Lung (tissue), 12 donors: ENCODE measurements around the gene BLOC1S6. TPM values are rescaled to one million over a fixed set of nuclear protein-coding genes. Genes with fewer than 3 reads are reported as not detected.
A peak's percentile ranks its signal among the peaks of the same experiment; 100 is the strongest.

Source experiments
- ATAC-seq: fragments of 200-7000 bp; cut with Tn5 transposase; one replicate; pipeline ENCODE4 v1.9.1; 2020; ENCODE audit warnings: moderate number of reproducible peaks; ENCODE audit not compliant: insufficient read depth, low FRiP score
- DNase-seq, 3 donors: peaks; one replicate each; pipeline ENCODE4 v3.0.0-alpha.2; 2013 to 2017
- H3K27ac ChIP-seq, 2 donors: one replicate each; pipeline ENCODE4 v1.5.1; 2013; ENCODE audit warnings: mild to moderate bottlenecking in 2 of 2, moderate library complexity in 2 of 2, control low read depth in 1 of 2, inconsistent platforms in 1 of 2, low read depth in 1 of 2, low read length in 1 of 2
- H3K27me3 ChIP-seq, 3 donors: one replicate each; pipeline ENCODE4 v1.5.1; 2013; ENCODE audit warnings: low read length in 2 of 3; ENCODE audit not compliant: control insufficient read depth in 3 of 3, insufficient read depth in 3 of 3
- H3K36me3 ChIP-seq, 4 donors: one replicate each; pipeline ENCODE4 v1.5.1; 2013; ENCODE audit warnings: low read length in 4 of 4, mild to moderate bottlenecking in 1 of 4, moderate library complexity in 1 of 4; ENCODE audit not compliant: control insufficient read depth in 4 of 4, insufficient read depth in 4 of 4
- H3K4me1 ChIP-seq, 5 donors: one replicate each; pipeline ENCODE4 v1.5.1; 2013; ENCODE audit warnings: low read length in 5 of 5, mild to moderate bottlenecking in 2 of 5, moderate library complexity in 1 of 5; ENCODE audit not compliant: control insufficient read depth in 5 of 5, insufficient read depth in 5 of 5
- H3K4me3 ChIP-seq: one replicate; pipeline ENCODE4 v1.5.1; 2013; ENCODE audit warnings: mild to moderate bottlenecking, control low read depth, moderate library complexity
- H3K9ac ChIP-seq, 2 donors: one replicate each; pipeline ENCODE4 v1.5.1; 2013; ENCODE audit warnings: low read length in 2 of 2, control low read depth in 1 of 2; ENCODE audit not compliant: insufficient read depth in 1 of 2
- H3K9me3 ChIP-seq, 4 donors: one replicate each; pipeline ENCODE4 v1.5.1; 2013; ENCODE audit warnings: low read length in 3 of 4, mild to moderate bottlenecking in 1 of 4, moderate library complexity in 1 of 4; ENCODE audit not compliant: control insufficient read depth in 4 of 4, insufficient read depth in 3 of 4
- WGBS, 2 donors: extraction: QIAGEN DNeasy Blood & Tissue Kit; methylation state at CpG; one replicate each; pipeline ENCODE4 v1.1.7; 2013; 5-methylcytosine and 5-hydroxymethylcytosine counted together
- polyA plus RNA-seq, 2 donors: library from polyadenylated mRNA; stranded (reverse); fragments of 200-250 nt; gene quantifications; one replicate each; pipeline ENCODE4 v1.2.1, GENCODE V29; 2013
- total RNA-seq, 2 donors: library from RNA; depleted of rRNA in 1 of 2; stranded (reverse); fragments of >200 nt in 1 of 2; gene quantifications; one replicate each; pipeline ENCODE4 v1.2.1, GENCODE V29; 2014 to 2021
- TF ChIP-seq, protein P1 (sequence below): IDR thresholded peaks from 2 replicates; pipeline ENCODE4 v1.5.1; 2012; ENCODE audit warnings: mild to moderate bottlenecking; ENCODE audit errors: control extremely low read depth, extremely low read depth
- donor health status: control.
- donor health status: control.
- donor health status: Bipolar disorder and iron deficiency.
- donor health status: healthy.
- donor health status: DM: yes; HTN: yes; CAD: no.

The BLOC1S6 gene
- total and polyA plus RNA-seq, 4 donors = 15.2 to 56.5 (median 30.3) TPM

DNA sequence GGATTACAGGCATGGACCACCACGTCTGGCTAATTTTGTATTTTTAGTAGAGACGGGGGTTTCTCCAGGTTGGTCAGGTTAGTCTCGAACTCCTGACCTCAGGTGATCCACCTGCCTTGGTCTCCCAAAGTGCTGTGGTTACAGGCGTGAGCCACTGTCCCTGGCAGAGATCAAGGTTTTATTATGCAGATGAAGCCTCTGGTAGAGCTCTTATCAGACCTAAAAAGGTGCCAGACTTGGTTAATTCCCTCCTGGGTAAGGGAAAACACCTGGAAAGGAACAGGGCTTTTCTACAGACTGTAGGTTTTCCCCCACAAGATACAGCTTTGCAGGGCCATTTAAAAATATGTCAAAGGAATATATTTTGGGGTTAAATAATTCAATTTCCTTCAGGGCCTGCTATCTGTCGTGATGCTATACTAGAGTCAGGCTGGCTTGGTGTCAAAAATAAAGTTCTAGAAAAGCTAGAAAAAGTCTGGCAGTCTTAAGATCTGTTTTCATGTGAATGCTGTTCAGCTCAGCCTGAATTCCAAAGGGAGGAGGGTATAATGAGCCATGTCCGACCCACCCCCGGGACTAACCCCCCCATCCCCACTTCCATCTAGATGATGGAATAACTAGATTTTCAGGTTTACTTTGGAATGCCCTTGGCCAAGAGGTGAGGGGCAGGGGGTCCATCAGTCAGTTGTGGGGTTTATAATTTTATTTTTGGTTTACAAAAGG lies 1.9 kb upstream of the BLOC1S6 start:
- H3K27ac ChIP-seq = no peak overlapping the region
- peaks cover 2 to 30% (median 19%) of the 10 kb centered on the region in 5 donors for H3K4me1 ChIP-seq
- TF ChIP-seq, protein P1, sequence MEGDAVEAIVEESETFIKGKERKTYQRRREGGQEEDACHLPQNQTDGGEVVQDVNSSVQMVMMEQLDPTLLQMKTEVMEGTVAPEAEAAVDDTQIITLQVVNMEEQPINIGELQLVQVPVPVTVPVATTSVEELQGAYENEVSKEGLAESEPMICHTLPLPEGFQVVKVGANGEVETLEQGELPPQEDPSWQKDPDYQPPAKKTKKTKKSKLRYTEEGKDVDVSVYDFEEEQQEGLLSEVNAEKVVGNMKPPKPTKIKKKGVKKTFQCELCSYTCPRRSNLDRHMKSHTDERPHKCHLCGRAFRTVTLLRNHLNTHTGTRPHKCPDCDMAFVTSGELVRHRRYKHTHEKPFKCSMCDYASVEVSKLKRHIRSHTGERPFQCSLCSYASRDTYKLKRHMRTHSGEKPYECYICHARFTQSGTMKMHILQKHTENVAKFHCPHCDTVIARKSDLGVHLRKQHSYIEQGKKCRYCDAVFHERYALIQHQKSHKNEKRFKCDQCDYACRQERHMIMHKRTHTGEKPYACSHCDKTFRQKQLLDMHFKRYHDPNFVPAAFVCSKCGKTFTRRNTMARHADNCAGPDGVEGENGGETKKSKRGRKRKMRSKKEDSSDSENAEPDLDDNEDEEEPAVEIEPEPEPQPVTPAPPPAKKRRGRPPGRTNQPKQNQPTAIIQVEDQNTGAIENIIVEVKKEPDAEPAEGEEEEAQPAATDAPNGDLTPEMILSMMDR = no peak
- H3K4me3 ChIP-seq = no peak overlapping the region
- DNase-seq (peak in 2 of 3 donors; percentile 17 to 45), ATAC-seq (no peak)
- no peaks in the 10 kb centered on the region for H3K9me3 ChIP-seq
- H3K27me3 ChIP-seq = no peaks in the 10 kb centered on the region
- peaks cover 0 to 8% (median 0%) of the 10 kb centered on the region in 4 donors for H3K36me3 ChIP-seq
- WGBS, 2 donors = 77 to 87% methylated on average over 7 of the region's 7 CpGs
- no peak overlapping the region for H3K9ac ChIP-seq

DNA sequence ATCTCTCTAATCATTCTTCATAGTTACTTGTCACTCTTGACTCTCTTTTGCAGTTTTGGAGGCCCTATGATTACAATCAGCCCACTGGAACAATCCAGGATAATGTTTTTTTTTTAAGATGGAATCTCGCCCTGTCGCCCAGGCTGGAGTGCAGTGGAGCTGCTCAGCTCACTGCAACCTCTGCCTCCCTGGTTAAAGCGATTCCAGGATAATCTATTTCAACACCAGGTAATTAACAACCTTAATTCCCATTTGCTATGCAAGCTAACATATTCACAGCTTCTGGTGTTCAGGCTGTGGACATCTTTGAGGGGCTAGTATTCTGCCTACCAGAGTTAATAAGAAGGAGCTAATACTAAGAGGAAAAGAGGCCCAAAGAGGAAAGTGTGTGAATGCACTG lies 1.1 kb upstream of the BLOC1S6 start:
- no peaks in the 10 kb centered on the region for H3K9me3 ChIP-seq
- H3K4me1 ChIP-seq = peaks cover 2 to 30% (median 19%) of the 10 kb centered on the region in 5 donors
- DNase-seq = no peak
- H3K36me3 ChIP-seq = peaks cover 0 to 8% (median 0%) of the 10 kb centered on the region in 4 donors
- no peaks in the 10 kb centered on the region for H3K27me3 ChIP-seq
- no peak for ATAC-seq
- WGBS, 2 donors = 75 to 84% methylated on average over 3 of the region's 3 CpGs
- H3K4me3 ChIP-seq = peak overlapping the region; percentile 62
- peak overlapping the region; percentile 93 to 96 for H3K27ac ChIP-seq
- peak overlapping the region; percentile 98 to 99 for H3K9ac ChIP-seq
- TF ChIP-seq, protein P1 = no peak

DNA sequence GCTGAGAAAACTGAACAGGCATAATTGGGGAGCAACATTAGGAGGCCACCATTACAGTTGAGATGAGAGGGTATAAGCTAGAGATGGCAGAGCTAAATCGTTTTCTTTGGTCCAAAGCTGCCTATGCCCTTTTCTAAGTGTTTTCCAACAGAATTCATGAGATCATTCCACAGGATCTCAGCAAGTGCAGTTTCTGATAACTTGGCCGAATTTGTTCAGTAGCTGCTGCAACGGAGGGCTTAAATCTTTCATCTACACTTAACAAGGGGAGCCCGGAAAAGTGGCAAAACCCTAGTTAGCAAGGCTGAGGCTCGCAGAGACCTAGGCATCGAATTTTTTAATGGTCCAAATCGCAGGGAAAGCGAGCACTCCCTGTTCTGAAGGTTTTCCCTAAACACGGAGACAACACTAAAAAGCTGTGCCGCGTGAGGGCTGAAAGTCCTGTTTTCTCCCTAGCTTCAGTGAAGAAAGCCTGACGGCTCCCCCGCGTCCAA lies 531 bp upstream of the BLOC1S6 start:
- no peak for ATAC-seq
- peak overlapping the region; percentile 98 to 99 for H3K9ac ChIP-seq
- H3K4me3 ChIP-seq = peak overlapping the region; percentile 62
- H3K4me1 ChIP-seq = peaks cover 3 to 30% (median 19%) of the 10 kb centered on the region in 5 donors
- TF ChIP-seq, protein P1 = no peak
- no peak for DNase-seq
- no peaks in the 10 kb centered on the region for H3K9me3 ChIP-seq
- peak overlapping the region; percentile 93 to 96 for H3K27ac ChIP-seq
- WGBS, 2 donors = 1 to 2% methylated on average over 14 of the region's 14 CpGs
- H3K36me3 ChIP-seq = peaks cover 0 to 8% (median 0%) of the 10 kb centered on the region in 4 donors
- H3K27me3 ChIP-seq = no peaks in the 10 kb centered on the region
